Neutrophil (primary cell): ENCODE measurements around the gene GAREM1.

Experiments used
- H3K27ac ChIP-seq: fragments of 200-600 bp; sonication (generic); 2 replicates; pipeline ENCODE4 v1.5.1; 2016; ENCODE audit warnings: mild to moderate bottlenecking, moderate library complexity
- H3K27me3 ChIP-seq: fragments of 200-600 bp; sonication (generic); 2 replicates; pipeline ENCODE4 v1.6.0; 2016; ENCODE audit warnings: mild to moderate bottlenecking
- H3K36me3 ChIP-seq: fragments of 200-600 bp; sonication (generic); 2 replicates; pipeline ENCODE4 v1.5.1; 2017
- H3K4me1 ChIP-seq, 2 experiments: fragments of 200-600 bp in 1 of 2; sonication (generic) in 1 of 2; 1 replicate in 1 of 2; 2 replicates in 1 of 2; pipeline versions ENCODE4 v1.5.1 to v1.6.1; 2013 to 2016; ENCODE audit warnings: low read depth in 1 of 2, low read length in 1 of 2, mild to moderate bottlenecking in 1 of 2, moderate library complexity in 1 of 2; ENCODE audit not compliant: control insufficient read depth in 1 of 2, insufficient read depth in 1 of 2
- H3K4me3 ChIP-seq, 2 experiments: fragments of 200-600 bp in 1 of 2; sonication (generic) in 1 of 2; 1 replicate in 1 of 2; 2 replicates in 1 of 2; pipeline ENCODE4 v1.5.1; 2013 to 2016; ENCODE audit warnings: low read depth in 1 of 2, low read length in 1 of 2, mild to moderate bottlenecking in 1 of 2, moderate library complexity in 1 of 2
- H3K9me3 ChIP-seq: fragments of 200-600 bp; sonication (generic); 2 replicates; pipeline ENCODE4 v1.5.1; 2016
- TF ChIP-seq, protein P1 (sequence below): fragments of 200-600 bp; sonication (generic); IDR thresholded peaks from 2 replicates; pipeline ENCODE4 v1.5.1; 2016; ENCODE audit warnings: antibody characterized with exemption

GAREM1 gene

DNA sequence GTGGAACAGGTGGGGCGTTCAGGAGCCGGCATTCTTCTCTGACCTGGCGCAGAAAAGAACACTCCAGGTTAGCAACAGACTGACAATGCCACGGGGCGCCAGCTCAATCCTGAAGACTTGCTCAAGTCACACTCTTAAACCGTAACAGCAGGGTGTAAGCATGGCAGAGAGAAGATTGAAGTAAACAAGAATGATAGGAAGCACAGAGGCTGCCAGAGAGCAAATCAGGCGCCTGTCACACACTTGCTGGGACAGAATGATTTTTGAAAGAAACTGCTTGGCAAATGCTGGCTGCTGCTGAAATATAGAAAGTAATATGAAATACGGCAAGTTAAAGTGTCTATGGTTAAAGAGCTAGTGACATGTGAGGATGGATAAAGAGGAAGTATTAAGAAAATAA lies 200.3 kb downstream of the GAREM1 start:
- TF ChIP-seq, protein P1, sequence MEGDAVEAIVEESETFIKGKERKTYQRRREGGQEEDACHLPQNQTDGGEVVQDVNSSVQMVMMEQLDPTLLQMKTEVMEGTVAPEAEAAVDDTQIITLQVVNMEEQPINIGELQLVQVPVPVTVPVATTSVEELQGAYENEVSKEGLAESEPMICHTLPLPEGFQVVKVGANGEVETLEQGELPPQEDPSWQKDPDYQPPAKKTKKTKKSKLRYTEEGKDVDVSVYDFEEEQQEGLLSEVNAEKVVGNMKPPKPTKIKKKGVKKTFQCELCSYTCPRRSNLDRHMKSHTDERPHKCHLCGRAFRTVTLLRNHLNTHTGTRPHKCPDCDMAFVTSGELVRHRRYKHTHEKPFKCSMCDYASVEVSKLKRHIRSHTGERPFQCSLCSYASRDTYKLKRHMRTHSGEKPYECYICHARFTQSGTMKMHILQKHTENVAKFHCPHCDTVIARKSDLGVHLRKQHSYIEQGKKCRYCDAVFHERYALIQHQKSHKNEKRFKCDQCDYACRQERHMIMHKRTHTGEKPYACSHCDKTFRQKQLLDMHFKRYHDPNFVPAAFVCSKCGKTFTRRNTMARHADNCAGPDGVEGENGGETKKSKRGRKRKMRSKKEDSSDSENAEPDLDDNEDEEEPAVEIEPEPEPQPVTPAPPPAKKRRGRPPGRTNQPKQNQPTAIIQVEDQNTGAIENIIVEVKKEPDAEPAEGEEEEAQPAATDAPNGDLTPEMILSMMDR: no peak
- Histone ChIP-seq H3K4me3 (no peak overlapping the region), H3K9me3 (no peaks in the 10 kb centered on the region), H3K27ac (no peak overlapping the region), H3K27me3 (no peaks in the 10 kb centered on the region), H3K4me1 (no peaks in the 10 kb centered on the region), H3K36me3 (no peaks in the 10 kb centered on the region)

DNA sequence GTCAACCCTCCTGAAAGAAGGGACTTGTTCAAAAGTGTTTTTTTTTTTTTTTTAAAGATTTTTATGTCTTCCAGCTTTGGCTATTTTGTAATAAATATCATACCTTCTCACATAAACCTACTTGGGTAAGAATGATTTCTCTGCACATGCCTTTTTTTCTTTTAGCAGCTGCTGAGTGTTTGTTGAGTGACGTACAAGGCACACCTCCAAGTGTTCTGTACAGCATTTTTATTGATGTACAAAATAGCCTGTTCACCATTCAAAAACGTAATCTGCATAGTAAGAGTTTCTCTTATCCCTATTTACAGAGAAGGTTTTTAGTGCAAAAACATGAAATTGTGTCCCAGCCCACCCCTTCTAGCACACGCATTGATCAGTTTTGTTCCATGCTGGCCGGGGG lies 203.2 kb downstream of the GAREM1 start:
- H3K27ac ChIP-seq: no peak overlapping the region
- no peaks in the 10 kb centered on the region for H3K27me3 ChIP-seq
- TF ChIP-seq, protein P1: no peak
- no peaks in the 10 kb centered on the region for H3K9me3 ChIP-seq
- H3K4me1 ChIP-seq: no peaks in the 10 kb centered on the region
- H3K4me3 ChIP-seq: no peak overlapping the region
- no peaks in the 10 kb centered on the region for H3K36me3 ChIP-seq

DNA sequence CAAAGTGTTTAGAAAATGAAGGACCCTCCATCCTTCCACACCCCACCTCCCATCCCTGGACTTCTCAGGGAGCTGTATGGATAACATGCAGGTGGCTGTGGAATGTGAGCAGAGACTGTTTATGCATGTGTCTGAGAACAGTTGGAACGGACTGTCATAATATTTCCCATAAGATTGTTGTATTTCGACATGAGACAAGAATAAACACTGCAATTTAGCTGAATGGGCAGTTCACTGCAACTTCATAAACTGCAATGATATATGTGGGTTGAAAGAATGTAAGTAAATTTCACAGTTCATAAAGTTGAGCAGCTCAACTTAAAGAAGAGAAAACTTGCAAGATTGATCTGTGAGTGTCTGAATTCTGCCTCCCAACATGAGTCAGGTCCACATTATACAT lies 206.3 kb downstream of the GAREM1 start:
- no peak overlapping the region for H3K4me3 ChIP-seq
- TF ChIP-seq, protein P1: no peak
- H3K4me1 ChIP-seq: no peaks in the 10 kb centered on the region
- no peaks in the 10 kb centered on the region for H3K36me3 ChIP-seq
- H3K27me3 ChIP-seq: no peaks in the 10 kb centered on the region
- H3K9me3 ChIP-seq: no peaks in the 10 kb centered on the region
- H3K27ac ChIP-seq: no peak overlapping the region

DNA sequence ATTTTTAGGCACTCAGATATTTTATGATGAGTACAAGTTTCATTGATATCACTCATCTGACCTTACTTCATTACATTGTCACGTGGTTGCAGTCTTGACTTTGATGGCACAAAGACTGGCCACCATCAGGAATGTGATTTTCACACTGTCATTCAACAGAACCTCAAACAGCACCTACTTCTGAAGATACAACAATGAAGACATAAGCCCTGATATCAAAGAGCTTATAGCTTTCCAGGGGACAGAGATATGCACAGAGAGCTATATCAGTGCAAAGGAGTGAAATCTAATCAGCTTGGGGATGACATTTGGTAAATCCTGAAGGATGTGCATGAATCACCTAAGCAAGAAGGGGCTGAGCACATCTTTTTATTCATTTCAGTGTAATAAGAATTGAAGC lies 208.6 kb downstream of the GAREM1 start:
- no peaks in the 10 kb centered on the region for H3K36me3 ChIP-seq
- no peaks in the 10 kb centered on the region for H3K4me1 ChIP-seq
- no peak overlapping the region for H3K4me3 ChIP-seq
- H3K9me3 ChIP-seq: no peaks in the 10 kb centered on the region
- TF ChIP-seq, protein P1: no peak
- H3K27ac ChIP-seq: no peak overlapping the region
- H3K27me3 ChIP-seq: no peaks in the 10 kb centered on the region

DNA sequence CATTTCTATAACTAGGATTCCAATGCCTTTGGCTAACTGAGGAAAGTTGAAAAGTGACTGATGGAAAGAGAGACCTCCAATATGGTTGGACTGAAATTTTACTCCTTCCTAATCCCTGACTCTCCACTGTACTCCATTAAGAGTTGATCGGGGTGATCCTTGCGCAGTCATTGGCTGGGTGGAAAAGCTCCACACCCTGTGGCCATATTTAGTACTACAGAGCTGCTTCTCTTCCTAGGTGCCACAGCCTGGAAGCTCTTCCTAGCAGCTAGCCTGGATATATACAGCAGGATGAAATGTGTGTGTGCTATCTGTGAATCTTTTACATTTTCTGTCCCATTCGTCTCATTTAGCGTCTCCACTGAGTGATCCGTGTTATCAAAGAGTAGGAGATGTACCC lies 209.7 kb downstream of the GAREM1 start:
- no peaks in the 10 kb centered on the region for H3K27me3 ChIP-seq
- H3K36me3 ChIP-seq: no peaks in the 10 kb centered on the region
- H3K27ac ChIP-seq: no peak overlapping the region
- H3K4me3 ChIP-seq: no peak overlapping the region
- TF ChIP-seq, protein P1: no peak
- H3K9me3 ChIP-seq: no peaks in the 10 kb centered on the region
- H3K4me1 ChIP-seq: no peaks in the 10 kb centered on the region

DNA sequence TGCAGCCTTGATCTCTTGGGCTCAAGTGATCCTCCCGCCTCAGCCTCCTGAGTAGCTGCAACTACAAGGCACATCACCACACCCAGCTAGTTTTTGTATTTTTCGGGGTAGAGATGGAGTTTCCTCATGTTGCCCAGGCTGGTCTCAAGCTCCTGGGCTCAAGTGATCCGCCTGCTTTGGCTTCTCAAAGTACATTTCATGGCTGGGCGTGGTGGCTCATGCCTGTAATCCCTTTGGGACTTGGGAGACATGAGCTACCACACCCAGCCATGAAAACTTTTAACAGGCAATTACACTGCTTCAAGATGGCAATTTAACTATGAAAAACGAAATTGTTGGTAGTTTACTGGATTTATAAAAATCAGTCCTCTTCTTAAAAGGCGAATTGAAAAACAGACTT lies 211.1 kb downstream of the GAREM1 start:
- Histone ChIP-seq H3K9me3 (no peaks in the 10 kb centered on the region), H3K36me3 (no peaks in the 10 kb centered on the region), H3K4me1 (no peaks in the 10 kb centered on the region), H3K27ac (no peak overlapping the region), H3K27me3 (no peaks in the 10 kb centered on the region), H3K4me3 (no peak overlapping the region)
- TF ChIP-seq, protein P1: no peak
